Measurements from ENCODE around the gene RNF130. TPM values are rescaled to one million over a fixed set of nuclear protein-coding genes. Genes with fewer than 3 reads are reported as not detected.
"Not testable (repeated sequence)": the region's sequence is repeated elsewhere in the genome, so short reads cannot be mapped to it uniquely, and the experiment has no call there.

The RNF130 gene
- total RNA-seq, 1 donor from 2014 or later, result 7.3 TPM

DNA sequence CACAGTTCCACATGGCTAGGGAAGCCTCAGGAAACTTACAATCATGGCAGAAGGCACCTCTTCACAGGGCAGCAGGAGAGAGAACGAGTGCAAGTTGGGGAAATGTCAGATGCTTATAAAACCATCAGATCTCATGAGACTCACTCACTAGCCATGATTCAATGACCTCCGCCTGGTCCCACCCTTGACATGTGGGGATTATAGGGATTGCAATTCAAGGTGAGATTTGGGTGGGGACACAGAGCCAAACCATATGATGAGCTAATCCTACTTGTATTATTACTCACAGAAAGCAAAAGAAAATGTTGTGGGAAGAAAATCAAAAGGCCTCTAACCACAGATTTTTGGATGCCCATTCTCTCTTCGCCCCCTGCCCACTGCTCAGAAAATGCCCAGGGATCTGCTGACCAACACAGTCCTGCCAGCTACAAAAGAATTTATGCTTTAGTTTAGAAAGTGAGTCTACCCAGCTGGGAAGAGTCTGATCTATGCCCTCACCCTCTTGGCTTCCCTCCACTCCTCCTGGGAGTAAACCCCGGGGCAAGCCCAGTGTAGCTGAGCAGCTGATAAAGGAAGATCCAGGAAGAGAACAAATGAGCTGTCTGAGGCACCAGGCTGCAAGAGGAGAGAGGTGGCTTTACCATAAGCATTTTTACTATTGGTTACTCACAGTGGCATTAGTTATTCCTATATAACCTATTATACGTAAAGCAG lies 53.1 kb downstream of the RNF130 start:
- Mint-ChIP-seq H3K4me1 (no peaks in the 10 kb centered on the region), H3K9me3 (no peaks in the 10 kb centered on the region), H3K27me3 (no peaks in the 10 kb centered on the region), H3K36me3 (ENCODE audit: low read depth) (no peaks in the 10 kb centered on the region), H3K4me3 (no peak overlapping the region), H3K27ac (no peak overlapping the region)
- intact Hi-C loops (cut with micrococcal nuclease), result no loop called here
- no peak for DNase-seq

DNA sequence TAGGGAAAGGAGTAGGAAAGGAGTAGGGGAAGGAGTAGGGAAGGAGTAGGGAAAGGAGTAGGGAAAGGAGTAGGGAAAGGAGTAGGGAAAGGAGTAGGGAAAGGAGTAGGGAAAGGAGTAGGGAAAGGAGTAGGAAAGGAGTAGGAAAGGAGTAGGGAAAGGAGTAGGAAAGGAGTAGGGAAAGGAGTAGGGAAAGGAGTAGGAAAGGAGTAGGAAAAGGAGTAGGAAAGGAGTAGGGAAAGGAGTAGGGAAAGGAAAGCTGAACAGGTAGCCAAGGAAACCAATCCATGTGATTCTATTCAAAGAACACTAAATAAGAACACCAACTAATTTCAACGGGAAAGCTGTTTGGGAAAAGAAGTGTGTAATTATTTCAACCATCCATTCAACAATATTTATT lies 56.0 kb downstream of the RNF130 start:
- H3K9me3 Mint-ChIP-seq; intact Hi-C loops (cut with micrococcal nuclease); H3K4me3 Mint-ChIP-seq; DNase-seq; H3K4me1 Mint-ChIP-seq; H3K27ac Mint-ChIP-seq; H3K27me3 Mint-ChIP-seq; H3K36me3 Mint-ChIP-seq (ENCODE audit: low read depth): not testable (repeated sequence)

DNA sequence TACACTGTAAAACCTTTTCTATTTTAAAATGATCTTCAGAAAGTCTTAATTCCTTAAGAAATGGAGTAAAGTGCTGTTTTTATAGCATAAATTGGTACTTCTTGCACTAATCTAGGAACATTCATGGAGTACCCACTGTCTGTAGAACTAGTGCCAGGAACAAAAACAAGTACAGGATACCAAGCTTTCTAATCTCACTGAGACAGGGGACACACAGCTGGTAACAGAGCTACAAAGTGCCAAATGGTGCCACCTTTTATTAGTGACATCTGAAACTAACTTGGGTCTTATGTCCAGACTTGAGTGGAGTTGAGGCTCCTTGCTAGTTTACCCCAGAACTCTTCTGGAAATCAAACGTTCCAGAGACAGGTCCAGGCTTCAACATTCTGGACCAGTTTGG lies 57.9 kb downstream of the RNF130 start:
- DNase-seq, result no peak
- Mint-ChIP-seq H3K27ac (no peak overlapping the region), H3K4me3 (no peak overlapping the region), H3K4me1 (no peaks in the 10 kb centered on the region), H3K9me3 (no peaks in the 10 kb centered on the region), H3K36me3 (ENCODE audit: low read depth) (no peaks in the 10 kb centered on the region), H3K27me3 (no peaks in the 10 kb centered on the region)
- intact Hi-C loops (cut with micrococcal nuclease), result no loop called here

DNA sequence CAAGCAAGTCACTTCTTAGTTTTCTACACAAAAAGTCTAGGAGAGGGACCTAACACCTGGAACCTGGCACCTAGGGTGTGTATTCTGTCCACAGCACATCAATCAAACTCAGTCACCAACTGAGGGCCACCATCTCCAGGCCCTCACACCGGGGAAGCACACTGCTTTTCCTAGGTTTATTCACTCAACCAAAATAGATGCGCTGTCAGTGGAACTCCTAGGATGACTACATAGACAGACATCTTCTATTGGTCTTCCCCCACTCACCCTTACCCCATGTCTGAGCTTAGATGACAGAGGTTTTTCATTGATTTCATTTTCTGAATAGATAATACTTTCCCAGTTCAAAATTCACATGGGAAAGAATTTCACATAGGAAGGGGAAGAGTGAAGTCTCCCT lies 59.2 kb downstream of the RNF130 start:
- H3K9me3 Mint-ChIP-seq, result no peaks in the 10 kb centered on the region
- H3K36me3 Mint-ChIP-seq (ENCODE audit: low read depth), result no peaks in the 10 kb centered on the region
- no peak overlapping the region for H3K27ac Mint-ChIP-seq
- intact Hi-C loops (cut with micrococcal nuclease), result no loop called here
- no peak overlapping the region for H3K4me3 Mint-ChIP-seq
- H3K4me1 Mint-ChIP-seq, result peaks cover 3% of the 10 kb centered on the region
- no peaks in the 10 kb centered on the region for H3K27me3 Mint-ChIP-seq
- DNase-seq, result no peak

DNA sequence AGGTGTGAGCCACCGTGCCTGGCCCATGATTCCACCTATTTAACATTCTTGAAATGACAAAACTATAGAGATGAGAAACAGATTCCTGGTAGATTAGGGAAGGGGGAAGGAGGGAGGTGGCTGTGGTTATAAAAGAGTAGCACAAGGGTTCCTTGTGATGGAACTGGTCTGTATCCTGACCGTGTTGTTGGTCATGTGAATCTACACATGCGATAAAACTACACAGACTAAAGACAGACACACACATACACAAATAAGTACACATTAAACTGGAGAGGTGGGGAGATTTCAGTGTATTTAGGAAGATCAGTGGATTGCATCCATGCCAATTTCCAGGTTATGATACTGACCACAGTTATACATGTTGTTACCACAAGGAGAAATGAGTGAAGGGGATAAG lies 60.9 kb downstream of the RNF130 start:
- no peaks in the 10 kb centered on the region for H3K36me3 Mint-ChIP-seq (ENCODE audit: low read depth)
- no peak overlapping the region for H3K27ac Mint-ChIP-seq
- H3K9me3 Mint-ChIP-seq, result no peaks in the 10 kb centered on the region
- no peak for DNase-seq
- intact Hi-C loops (cut with micrococcal nuclease), result no loop called here
- H3K4me1 Mint-ChIP-seq, result peaks cover 14% of the 10 kb centered on the region
- no peaks in the 10 kb centered on the region for H3K27me3 Mint-ChIP-seq
- H3K4me3 Mint-ChIP-seq, result no peak overlapping the region

DNA sequence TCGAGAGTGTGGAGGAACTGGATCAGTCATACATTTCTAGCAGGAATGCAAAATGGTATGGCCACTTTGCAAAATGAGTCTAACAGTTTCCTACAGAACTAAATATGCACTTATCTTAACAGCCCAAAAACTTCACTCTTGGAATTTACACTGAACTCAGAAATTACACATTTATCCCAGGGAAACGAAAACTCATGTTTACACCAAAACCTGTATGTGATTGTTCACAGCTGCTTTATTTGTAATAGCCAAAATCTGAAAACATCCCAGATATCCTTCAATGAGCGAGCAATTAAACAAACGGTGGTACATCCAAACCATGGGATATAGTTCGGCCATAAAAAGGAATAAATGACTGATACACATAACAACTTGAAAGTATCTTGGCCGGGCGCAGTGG lies 62.0 kb downstream of the RNF130 start:
- Mint-ChIP-seq H3K27me3 (no peaks in the 10 kb centered on the region), H3K4me3 (no peak overlapping the region), H3K36me3 (ENCODE audit: low read depth) (no peaks in the 10 kb centered on the region), H3K4me1 (peaks cover 14% of the 10 kb centered on the region), H3K9me3 (no peaks in the 10 kb centered on the region), H3K27ac (no peak overlapping the region)
- intact Hi-C loops (cut with micrococcal nuclease), result no loop called here
- DNase-seq, result no peak

DNA sequence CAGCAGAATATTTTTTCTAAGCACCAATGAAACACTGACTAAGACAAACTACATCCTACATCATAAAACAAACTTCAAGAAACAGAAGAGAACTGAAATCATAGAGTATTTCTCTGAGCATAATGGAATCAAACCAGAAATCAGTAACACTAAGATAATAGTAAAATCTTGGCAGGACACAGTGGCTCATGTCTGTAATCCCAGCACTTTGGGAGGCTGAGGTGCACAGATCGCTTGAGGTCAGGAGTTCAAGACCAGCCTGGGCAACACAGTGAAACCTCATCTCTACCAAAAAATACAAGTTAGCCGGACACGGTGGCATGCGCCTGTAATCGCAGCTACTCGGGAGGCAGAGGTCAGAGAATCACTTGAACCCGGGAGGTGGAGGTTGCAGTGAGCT lies 63.1 kb downstream of the RNF130 start:
- intact Hi-C loops (cut with micrococcal nuclease), result no loop called here
- Mint-ChIP-seq H3K4me3 (no peak overlapping the region), H3K4me1 (peaks cover 14% of the 10 kb centered on the region), H3K36me3 (ENCODE audit: low read depth) (no peaks in the 10 kb centered on the region), H3K27ac (no peak overlapping the region), H3K27me3 (no peaks in the 10 kb centered on the region), H3K9me3 (no peaks in the 10 kb centered on the region)
- DNase-seq, result no peak

DNA sequence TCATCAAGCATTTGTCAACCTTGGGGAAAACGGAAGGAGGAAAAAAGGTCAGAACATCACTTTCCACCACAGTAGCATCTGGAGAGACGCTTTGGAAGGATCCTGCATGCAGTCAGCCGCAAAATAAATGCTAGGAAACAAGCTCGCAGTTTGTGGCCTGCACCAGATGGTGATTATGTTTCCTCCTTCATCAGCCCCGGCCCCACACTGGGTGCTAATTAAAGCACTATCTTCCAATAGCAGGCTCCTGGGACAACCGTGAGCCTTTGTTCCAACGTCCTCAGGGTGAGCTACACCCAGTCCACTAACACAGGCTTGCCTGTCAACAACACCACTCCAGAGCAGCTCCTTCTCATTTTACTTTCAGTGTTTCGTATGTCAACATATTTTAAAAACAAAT lies 64.0 kb downstream of the RNF130 start:
- H3K27ac Mint-ChIP-seq, result no peak overlapping the region
- peaks cover 14% of the 10 kb centered on the region for H3K4me1 Mint-ChIP-seq
- H3K27me3 Mint-ChIP-seq, result no peaks in the 10 kb centered on the region
- H3K9me3 Mint-ChIP-seq, result no peaks in the 10 kb centered on the region
- intact Hi-C loops (cut with micrococcal nuclease), result no loop called here
- H3K36me3 Mint-ChIP-seq (ENCODE audit: low read depth), result no peaks in the 10 kb centered on the region
- no peak overlapping the region for H3K4me3 Mint-ChIP-seq
- no peak for DNase-seq

DNA sequence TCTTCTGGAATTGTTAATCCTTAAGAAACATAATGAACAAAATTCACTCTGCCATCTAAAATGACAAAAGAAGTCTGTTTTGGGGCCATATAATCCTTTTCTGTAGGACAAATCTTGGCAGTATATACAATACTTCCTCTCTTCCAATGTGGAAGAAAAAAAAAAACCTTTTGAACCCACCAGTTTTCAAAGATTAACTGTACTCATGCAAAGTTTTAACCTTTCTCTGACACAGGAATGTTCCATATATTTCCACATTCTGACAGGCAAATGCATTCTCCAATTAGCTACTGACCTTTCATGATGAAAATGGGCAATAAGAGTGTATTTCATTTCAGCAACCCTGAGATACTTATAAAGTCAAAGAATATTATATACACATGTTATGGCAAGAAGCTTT lies 65.4 kb downstream of the RNF130 start:
- intact Hi-C loops (cut with micrococcal nuclease), result no loop called here
- Mint-ChIP-seq H3K27ac (no peak overlapping the region), H3K36me3 (ENCODE audit: low read depth) (no peaks in the 10 kb centered on the region), H3K27me3 (no peaks in the 10 kb centered on the region), H3K4me1 (peaks cover 14% of the 10 kb centered on the region), H3K9me3 (no peaks in the 10 kb centered on the region), H3K4me3 (no peak overlapping the region)
- no peak for DNase-seq

DNA sequence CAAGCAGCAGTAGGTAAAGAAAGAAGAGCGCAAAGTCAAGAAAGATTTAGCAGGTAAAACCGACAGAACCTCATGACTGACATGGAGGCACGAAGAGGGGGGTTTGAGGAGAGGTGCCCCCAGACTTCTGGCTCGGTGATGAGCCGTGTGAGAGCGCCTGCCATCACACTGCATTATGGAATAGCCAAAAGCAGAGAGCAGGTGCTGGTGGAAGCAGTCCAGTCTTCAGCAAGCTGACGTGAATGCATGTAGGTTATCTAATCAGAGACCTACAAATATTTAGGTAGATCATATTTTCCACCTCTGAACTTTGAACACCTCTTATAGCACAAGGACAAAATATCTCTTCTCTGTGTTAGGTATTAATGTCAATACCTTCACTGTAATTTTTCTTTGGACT lies 68.4 kb downstream of the RNF130 start:
- Mint-ChIP-seq H3K27me3 (no peaks in the 10 kb centered on the region), H3K27ac (no peak overlapping the region), H3K4me3 (no peak overlapping the region), H3K36me3 (ENCODE audit: low read depth) (no peaks in the 10 kb centered on the region), H3K9me3 (no peaks in the 10 kb centered on the region), H3K4me1 (peaks cover 13% of the 10 kb centered on the region)
- no peak for DNase-seq
- intact Hi-C loops (cut with micrococcal nuclease), result no loop called here

DNA sequence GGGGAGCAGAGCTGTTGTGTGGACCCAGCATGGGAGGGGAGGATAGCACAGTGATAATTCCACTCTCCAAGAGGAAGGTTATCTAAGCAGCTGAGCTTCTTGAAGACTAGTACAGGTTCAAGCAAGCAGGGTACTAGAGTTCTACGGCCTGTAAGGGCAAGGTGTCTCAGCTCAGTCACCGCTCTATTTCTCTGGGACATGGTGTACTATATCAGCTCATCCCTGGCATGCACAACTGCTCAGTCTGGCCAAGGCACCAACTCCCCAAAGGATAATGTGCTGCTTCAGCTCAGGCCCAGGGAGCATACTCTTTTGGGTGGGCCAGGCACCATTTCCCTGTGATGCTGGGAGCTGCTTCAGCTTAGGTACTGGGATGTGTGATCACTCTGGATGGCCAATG lies 69.8 kb downstream of the RNF130 start:
- Mint-ChIP-seq H3K4me1 (peaks cover 7% of the 10 kb centered on the region), H3K27ac (no peak overlapping the region), H3K36me3 (ENCODE audit: low read depth) (no peaks in the 10 kb centered on the region), H3K9me3 (no peaks in the 10 kb centered on the region), H3K4me3 (no peak overlapping the region), H3K27me3 (no peaks in the 10 kb centered on the region)
- intact Hi-C loops (cut with micrococcal nuclease), result no loop called here
- DNase-seq, result no peak

DNA sequence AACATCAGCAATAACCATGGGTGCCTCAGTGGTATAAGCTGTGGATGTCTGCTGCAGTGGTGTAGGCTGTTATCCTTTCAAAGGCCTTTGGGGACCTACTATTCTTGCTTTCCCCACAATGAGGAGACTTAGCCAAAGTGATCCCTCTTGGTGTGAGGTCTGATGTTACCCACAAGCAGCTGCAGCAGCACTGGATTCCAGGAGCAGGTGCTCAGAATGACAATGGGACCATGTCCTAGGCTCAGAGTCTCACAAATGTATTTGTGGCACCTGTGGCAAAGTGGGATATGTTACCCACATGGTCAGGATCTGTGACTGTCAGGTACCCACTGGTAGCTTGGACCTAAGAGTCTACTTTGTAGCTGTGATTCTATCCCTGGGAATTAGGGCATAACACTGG lies 70.4 kb downstream of the RNF130 start:
- H3K4me3 Mint-ChIP-seq, result no peak overlapping the region
- DNase-seq, result no peak
- H3K36me3 Mint-ChIP-seq (ENCODE audit: low read depth), result no peaks in the 10 kb centered on the region
- peaks cover 2% of the 10 kb centered on the region for H3K4me1 Mint-ChIP-seq
- H3K27me3 Mint-ChIP-seq, result no peaks in the 10 kb centered on the region
- intact Hi-C loops (cut with micrococcal nuclease), result no loop called here
- H3K27ac Mint-ChIP-seq, result no peak overlapping the region
- H3K9me3 Mint-ChIP-seq, result no peaks in the 10 kb centered on the region

DNA sequence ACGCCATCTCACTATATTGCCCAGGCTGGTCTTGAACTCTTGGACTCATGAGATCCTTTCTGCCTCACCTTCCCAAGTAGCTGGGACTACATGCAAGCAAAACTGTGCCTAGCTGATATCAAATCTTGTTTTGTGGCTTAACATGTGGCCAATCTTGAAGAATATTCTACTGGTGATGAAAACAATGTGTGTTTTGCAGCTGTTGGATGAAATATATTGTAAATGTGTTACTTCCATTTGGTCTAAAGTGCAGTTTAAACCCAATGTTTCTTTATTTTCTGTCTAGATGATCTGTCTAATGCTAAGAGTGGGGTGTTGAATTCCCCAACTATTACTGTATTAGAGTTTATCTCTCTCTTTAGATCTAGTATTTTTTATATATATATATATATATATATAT lies 73.1 kb downstream of the RNF130 start:
- no peaks in the 10 kb centered on the region for H3K27me3 Mint-ChIP-seq
- no peaks in the 10 kb centered on the region for H3K36me3 Mint-ChIP-seq (ENCODE audit: low read depth)
- no peaks in the 10 kb centered on the region for H3K9me3 Mint-ChIP-seq
- intact Hi-C loops (cut with micrococcal nuclease), result no loop called here
- no peaks in the 10 kb centered on the region for H3K4me1 Mint-ChIP-seq
- H3K4me3 Mint-ChIP-seq, result no peak overlapping the region
- H3K27ac Mint-ChIP-seq, result no peak overlapping the region
- no peak for DNase-seq

DNA sequence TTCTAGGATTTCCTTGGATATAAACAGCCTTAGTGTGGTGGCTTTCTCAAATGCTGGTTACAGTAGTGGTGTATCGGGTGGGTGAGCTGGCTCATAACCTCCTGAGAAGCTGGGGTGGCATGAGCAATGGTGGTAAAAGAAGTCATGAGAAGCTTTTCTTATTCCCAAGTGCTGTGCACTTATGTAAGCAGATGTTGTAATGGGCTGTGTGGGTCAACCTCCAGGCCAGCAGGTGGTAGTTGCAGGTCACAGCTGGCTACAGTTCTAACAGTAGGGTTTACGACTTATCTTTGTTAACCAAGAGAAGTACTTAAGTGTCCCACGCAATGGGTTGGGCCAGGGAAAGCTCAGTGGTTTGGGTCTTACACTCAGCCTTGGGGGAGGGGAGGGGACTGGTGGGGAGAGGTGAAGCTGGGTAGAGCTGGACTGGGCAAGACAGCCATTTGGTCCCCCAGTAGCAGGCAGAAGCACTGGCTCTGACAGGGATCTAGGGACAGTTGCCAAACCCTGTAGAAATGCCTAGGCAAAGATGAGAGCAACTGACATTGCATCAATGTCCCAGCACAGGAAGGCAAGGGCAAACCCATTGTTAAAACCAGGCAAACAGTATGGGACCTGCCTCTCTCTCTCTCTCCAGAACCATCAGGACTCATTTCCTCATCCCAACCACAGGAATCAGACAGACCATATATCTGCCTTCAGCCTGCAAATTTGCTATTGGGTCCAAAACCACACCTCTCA lies 76.8 kb downstream of the RNF130 start:
- Mint-ChIP-seq H3K27me3 (no peaks in the 10 kb centered on the region), H3K4me3 (no peak overlapping the region), H3K9me3 (no peaks in the 10 kb centered on the region), H3K36me3 (ENCODE audit: low read depth) (no peaks in the 10 kb centered on the region), H3K27ac (no peak overlapping the region), H3K4me1 (no peaks in the 10 kb centered on the region)
- no peak for DNase-seq
- intact Hi-C loops (cut with micrococcal nuclease), result no loop called here

DNA sequence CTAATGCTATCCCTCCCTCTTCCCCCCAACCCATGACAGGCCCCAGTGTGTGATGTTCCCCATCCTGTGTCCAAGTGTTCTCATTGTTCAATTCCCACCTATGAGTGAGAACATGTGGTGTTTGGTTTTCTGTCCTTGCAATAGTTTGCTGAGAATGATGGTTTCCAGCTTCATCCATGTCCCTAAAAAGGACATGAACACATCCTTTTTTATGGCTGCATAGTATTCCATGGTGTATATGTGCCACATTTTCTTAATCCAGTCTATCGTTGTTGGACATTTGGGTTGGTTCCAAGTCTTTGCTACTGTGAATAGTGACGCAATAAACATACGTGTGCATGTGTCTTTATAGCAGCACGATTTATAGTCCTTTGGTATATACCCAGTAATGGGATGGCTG lies 78.7 kb downstream of the RNF130 start:
- DNase-seq; H3K9me3 Mint-ChIP-seq; H3K4me3 Mint-ChIP-seq; H3K4me1 Mint-ChIP-seq; intact Hi-C loops (cut with micrococcal nuclease); H3K27me3 Mint-ChIP-seq; H3K36me3 Mint-ChIP-seq (ENCODE audit: low read depth); H3K27ac Mint-ChIP-seq: not testable (repeated sequence)

All from activated CD4-positive, alpha-beta T cell treated with anti-CD3 and anti-CD28 coated beads, Interleukin-2, amount 10 ng/mL, durations not matched to agents 24 days and 14 days (primary cell).